Measurements from ENCODE around the gene IL13RA1.

- TF ChIP-seq POLR2AphosphoS5 (IDR thresholded peaks at IDR 0.05) = no peak
- no peak for TF ChIP-seq POLR2A (IDR thresholded peaks at IDR 0.05)
Observed at GRCh38 chrX:118720058-118720707, 7.2 kb upstream of the IL13RA1 start.

All from sigmoid colon (tissue), 4 donors.